Measurements from ENCODE around the gene SIGLEC8.

The SIGLEC8 gene

GRCh38 chr19:51479531-51480331 is 21.5 kb upstream of the SIGLEC8 start:
- H2BK15ac ChIP-seq (ENCODE audit: low read length), result no peak overlapping the region
- no peak overlapping the region for H2BK120ac ChIP-seq (ENCODE audit: low read depth, low read length)

GRCh38 chr19:51478381-51479234 is 20.4 kb upstream of the SIGLEC8 start, which contains the start of gene CEACAM18:
Gene CEACAM18 (plus strand): TSS chr19:51478539.
- Histone ChIP-seq H3K36me3 (replicated peaks in 1 of 2; ENCODE audit: control insufficient read depth in 2 of 2, insufficient read depth in 2 of 2, low read length in 2 of 2) (no peaks in the 10 kb centered on the region), H3K27ac (replicated peaks; ENCODE audit: low read length) (no peak within 1 kb of the TSS), H4K91ac (ENCODE audit: low read depth, low read length, poor library complexity) (no peak within 1 kb of the TSS), H2BK5ac (ENCODE audit: low read length) (no peak within 1 kb of the TSS), H3K4me2 (ENCODE audit: insufficient read depth, low read length, poor library complexity, severe bottlenecking) (no peak within 1 kb of the TSS), H3K14ac (ENCODE audit: low read length) (peak within 1 kb of the TSS; percentile 3), H3K9me3 (replicated peaks in 1 of 2; ENCODE audit: control insufficient read depth in 2 of 2, insufficient read depth in 1 of 2, low read depth in 1 of 2, low read length in 2 of 2) (peaks cover 0 to 7% of the 10 kb centered on the region in 2 donors), H3K4me1 (ENCODE audit: control insufficient read depth in 2 of 2, insufficient read depth in 1 of 2, low read depth in 1 of 2, low read length in 2 of 2) (no peaks in the 10 kb centered on the region), H4K8ac (ENCODE audit: low read depth, low read length) (no peak within 1 kb of the TSS), H3K4me3 (ENCODE audit: low read length in 2 of 2) (no peak within 1 kb of the TSS), H3K79me1 (ENCODE audit: low read depth, low read length) (peaks cover 3% of the 10 kb centered on the region), H3K9ac (ENCODE audit: low read depth, low read length, poor library complexity) (no peak within 1 kb of the TSS), H2AFZ (ENCODE audit: low read length) (no peak within 1 kb of the TSS), H3K27me3 (ENCODE audit: control insufficient read depth in 3 of 3, insufficient read depth in 3 of 3, low read depth in 1 of 3, low read length in 3 of 3) (peaks cover 0 to 2% (median 0%) of the 10 kb centered on the region in 3 experiments), H2BK120ac (ENCODE audit: low read depth, low read length) (no peak within 1 kb of the TSS), H3K4ac (ENCODE audit: low read length) (no peak within 1 kb of the TSS), H2AK5ac (ENCODE audit: low read depth, low read length) (no peak within 1 kb of the TSS), H3K23ac (ENCODE audit: low read depth, low read length, poor library complexity) (peak within 1 kb of the TSS; percentile 35), H2BK12ac (ENCODE audit: low read length) (no peak within 1 kb of the TSS), H3K18ac (ENCODE audit: low read length) (no peak within 1 kb of the TSS), H2BK15ac (ENCODE audit: low read length) (no peak within 1 kb of the TSS)
- DNase-seq (ENCODE audit: low spot score), result no peak
- WGBS, 2 donors (ENCODE audit: extremely low coverage in 2 of 2, insufficient read length in 2 of 2, insufficient replicate concordance in 1 of 2), result no CpG with 5 or more reads among the region's 17 CpGs

More at GRCh38 chr19:51479531-51480331, 21.5 kb upstream of the SIGLEC8 start:
- Histone ChIP-seq H2AK5ac (ENCODE audit: low read depth, low read length) (no peak overlapping the region), H3K27ac (replicated peaks; ENCODE audit: low read length) (no peak overlapping the region), H3K23ac (ENCODE audit: low read depth, low read length, poor library complexity) (no peak overlapping the region), H3K9ac (ENCODE audit: low read depth, low read length, poor library complexity) (no peak overlapping the region), H2BK12ac (ENCODE audit: low read length) (no peak overlapping the region), H3K4me3 (ENCODE audit: low read length in 2 of 2) (no peak overlapping the region), H3K4me1 (ENCODE audit: control insufficient read depth in 2 of 2, insufficient read depth in 1 of 2, low read depth in 1 of 2, low read length in 2 of 2) (no peaks in the 10 kb centered on the region), H3K79me1 (ENCODE audit: low read depth, low read length) (peaks cover 3% of the 10 kb centered on the region), H3K4me2 (ENCODE audit: insufficient read depth, low read length, poor library complexity, severe bottlenecking) (no peak overlapping the region), H4K8ac (ENCODE audit: low read depth, low read length) (no peak overlapping the region), H3K14ac (ENCODE audit: low read length) (no peak overlapping the region), H3K27me3 (ENCODE audit: control insufficient read depth in 3 of 3, insufficient read depth in 3 of 3, low read depth in 1 of 3, low read length in 3 of 3) (no peaks in the 10 kb centered on the region), H3K36me3 (replicated peaks in 1 of 2; ENCODE audit: control insufficient read depth in 2 of 2, insufficient read depth in 2 of 2, low read length in 2 of 2) (no peaks in the 10 kb centered on the region), H2BK5ac (ENCODE audit: low read length) (no peak overlapping the region), H3K9me3 (replicated peaks in 1 of 2; ENCODE audit: control insufficient read depth in 2 of 2, insufficient read depth in 1 of 2, low read depth in 1 of 2, low read length in 2 of 2) (peaks cover 0 to 12% of the 10 kb centered on the region in 2 donors), H3K4ac (ENCODE audit: low read length) (no peak overlapping the region), H3K18ac (ENCODE audit: low read length) (no peak overlapping the region), H4K91ac (ENCODE audit: low read depth, low read length, poor library complexity) (no peak overlapping the region), H2AFZ (ENCODE audit: low read length) (no peak overlapping the region)
- no peak for DNase-seq (ENCODE audit: low spot score)
- WGBS, 2 donors (ENCODE audit: extremely low coverage in 2 of 2, insufficient read length in 2 of 2, insufficient replicate concordance in 1 of 2), result no CpG with 5 or more reads among the region's 12 CpGs

- Histone ChIP-seq H2BK15ac (ENCODE audit: low read length) (no peak overlapping the region), H3K4me2 (ENCODE audit: insufficient read depth, low read length, poor library complexity, severe bottlenecking) (no peak overlapping the region), H4K8ac (ENCODE audit: low read depth, low read length) (no peak overlapping the region), H2BK12ac (ENCODE audit: low read length) (no peak overlapping the region), H3K23ac (ENCODE audit: low read depth, low read length, poor library complexity) (no peak overlapping the region), H2BK120ac (ENCODE audit: low read depth, low read length) (no peak overlapping the region), H3K4me3 (ENCODE audit: low read length in 2 of 2) (no peak overlapping the region), H2BK5ac (ENCODE audit: low read length) (no peak overlapping the region), H3K4ac (ENCODE audit: low read length) (no peak overlapping the region), H3K18ac (ENCODE audit: low read length) (no peak overlapping the region), H3K9ac (ENCODE audit: low read depth, low read length, poor library complexity) (no peak overlapping the region), H3K27ac (replicated peaks; ENCODE audit: low read length) (no peak overlapping the region), H3K9me3 (replicated peaks in 1 of 2; ENCODE audit: control insufficient read depth in 2 of 2, insufficient read depth in 1 of 2, low read depth in 1 of 2, low read length in 2 of 2) (peaks cover 0 to 5% of the 10 kb centered on the region in 2 donors), H3K14ac (ENCODE audit: low read length) (no peak overlapping the region), H3K4me1 (ENCODE audit: control insufficient read depth in 2 of 2, insufficient read depth in 1 of 2, low read depth in 1 of 2, low read length in 2 of 2) (no peaks in the 10 kb centered on the region), H2AK5ac (ENCODE audit: low read depth, low read length) (no peak overlapping the region), H3K27me3 (ENCODE audit: control insufficient read depth in 3 of 3, insufficient read depth in 3 of 3, low read depth in 1 of 3, low read length in 3 of 3) (peaks cover 0 to 2% (median 0%) of the 10 kb centered on the region in 3 experiments), H2AFZ (ENCODE audit: low read length) (no peak overlapping the region), H3K79me1 (ENCODE audit: low read depth, low read length) (peaks cover 3% of the 10 kb centered on the region), H3K36me3 (replicated peaks in 1 of 2; ENCODE audit: control insufficient read depth in 2 of 2, insufficient read depth in 2 of 2, low read length in 2 of 2) (no peaks in the 10 kb centered on the region), H4K91ac (ENCODE audit: low read depth, low read length, poor library complexity) (no peak overlapping the region)
- WGBS, 2 donors (ENCODE audit: extremely low coverage in 2 of 2, insufficient read length in 2 of 2, insufficient replicate concordance in 1 of 2), result no CpG with 5 or more reads among the region's 5 CpGs
- DNase-seq (ENCODE audit: low spot score), result no peak
Observed at GRCh38 chr19:51477344-51477743, 19.1 kb upstream of the SIGLEC8 start.

GRCh38 chr19:51476164-51476563 is 17.9 kb upstream of the SIGLEC8 start:
- Histone ChIP-seq H3K9ac (ENCODE audit: low read depth, low read length, poor library complexity) (no peak overlapping the region), H3K9me3 (replicated peaks in 1 of 2; ENCODE audit: control insufficient read depth in 2 of 2, insufficient read depth in 1 of 2, low read depth in 1 of 2, low read length in 2 of 2) (peaks cover 0 to 5% of the 10 kb centered on the region in 2 donors), H2BK5ac (ENCODE audit: low read length) (no peak overlapping the region), H4K8ac (ENCODE audit: low read depth, low read length) (no peak overlapping the region), H4K91ac (ENCODE audit: low read depth, low read length, poor library complexity) (no peak overlapping the region), H2BK120ac (ENCODE audit: low read depth, low read length) (no peak overlapping the region), H3K79me1 (ENCODE audit: low read depth, low read length) (peaks cover 3% of the 10 kb centered on the region), H3K36me3 (replicated peaks in 1 of 2; ENCODE audit: control insufficient read depth in 2 of 2, insufficient read depth in 2 of 2, low read length in 2 of 2) (no peaks in the 10 kb centered on the region), H3K14ac (ENCODE audit: low read length) (no peak overlapping the region), H3K4me3 (ENCODE audit: low read length in 2 of 2) (no peak overlapping the region), H2BK15ac (ENCODE audit: low read length) (no peak overlapping the region), H3K27me3 (ENCODE audit: control insufficient read depth in 3 of 3, insufficient read depth in 3 of 3, low read depth in 1 of 3, low read length in 3 of 3) (peaks cover 0 to 2% (median 0%) of the 10 kb centered on the region in 3 experiments), H2AK5ac (ENCODE audit: low read depth, low read length) (no peak overlapping the region), H3K4me1 (ENCODE audit: control insufficient read depth in 2 of 2, insufficient read depth in 1 of 2, low read depth in 1 of 2, low read length in 2 of 2) (no peaks in the 10 kb centered on the region), H3K4ac (ENCODE audit: low read length) (no peak overlapping the region), H3K27ac (replicated peaks; ENCODE audit: low read length) (no peak overlapping the region), H2BK12ac (ENCODE audit: low read length) (no peak overlapping the region), H3K4me2 (ENCODE audit: insufficient read depth, low read length, poor library complexity, severe bottlenecking) (no peak overlapping the region), H2AFZ (ENCODE audit: low read length) (no peak overlapping the region), H3K18ac (ENCODE audit: low read length) (no peak overlapping the region), H3K23ac (ENCODE audit: low read depth, low read length, poor library complexity) (no peak overlapping the region)
- no CpG with 5 or more reads among the region's 3 CpGs for WGBS, 2 donors (ENCODE audit: extremely low coverage in 2 of 2, insufficient read length in 2 of 2, insufficient replicate concordance in 1 of 2)
- DNase-seq (ENCODE audit: low spot score), result no peak
